Nucleus accumbens (tissue), 56 donors: Measurements from ENCODE around the gene RFPL3.
"Not testable (repeated sequence)": the region's sequence is repeated elsewhere in the genome, so short reads cannot be mapped to it uniquely, and the experiment has no call there.

Source experiments
- DNase-seq, 56 donors: peaks; one replicate each; lab custom pipeline; 2025; lab: John Stamatoyannopoulos, UW

The RFPL3 gene

DNA sequence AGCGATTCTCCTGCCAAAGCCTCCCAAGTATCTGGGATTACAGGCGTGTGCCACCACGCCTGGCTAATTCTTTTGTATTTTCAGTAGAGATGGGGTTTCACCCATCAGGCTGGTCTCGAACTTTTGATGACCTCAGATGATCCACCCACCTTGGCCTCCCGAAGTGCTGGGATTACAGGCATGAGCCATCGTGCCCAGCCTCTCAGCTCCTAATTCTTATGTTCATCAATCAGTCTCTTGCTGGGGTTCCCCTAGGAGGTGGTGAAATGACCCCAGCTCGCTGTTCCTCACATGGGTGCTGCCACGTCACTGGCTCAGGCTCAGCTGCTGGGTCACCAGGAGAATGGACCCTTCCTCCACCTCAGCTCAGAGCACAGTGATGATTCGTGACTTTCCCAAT is at the start of gene RFPL3:
RFPL3 (plus strand) TSS at position 301 of the 400 bp plus-strand sequence. CDS start 205 bp downstream, outside the sequence.
- DNase-seq: not testable (repeated sequence)

DNA sequence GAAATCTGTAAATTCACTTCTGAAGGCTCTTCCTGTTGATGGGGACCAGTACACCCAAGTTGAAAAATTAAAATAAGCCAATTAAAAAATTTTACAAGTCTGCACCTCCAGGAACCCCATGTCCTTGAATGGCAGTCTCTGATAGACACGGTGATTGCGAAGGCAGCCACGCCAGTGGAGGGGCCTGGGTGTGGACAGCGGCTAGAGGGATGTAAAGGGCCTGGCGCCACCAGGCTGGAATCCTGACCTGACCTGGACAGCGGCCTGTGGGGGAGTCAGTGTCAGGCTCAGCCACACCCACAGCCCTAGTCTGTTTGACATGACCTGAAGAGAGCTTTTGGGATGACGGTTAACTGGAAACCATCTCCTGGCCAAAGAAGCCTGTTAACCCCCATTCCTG is 49.5 kb upstream of the RFPL3 start:
- no peak for DNase-seq

GRCh38 chr22:32308934-32309333 is 48.7 kb upstream of the RFPL3 start:
- DNase-seq: no peak

DNA sequence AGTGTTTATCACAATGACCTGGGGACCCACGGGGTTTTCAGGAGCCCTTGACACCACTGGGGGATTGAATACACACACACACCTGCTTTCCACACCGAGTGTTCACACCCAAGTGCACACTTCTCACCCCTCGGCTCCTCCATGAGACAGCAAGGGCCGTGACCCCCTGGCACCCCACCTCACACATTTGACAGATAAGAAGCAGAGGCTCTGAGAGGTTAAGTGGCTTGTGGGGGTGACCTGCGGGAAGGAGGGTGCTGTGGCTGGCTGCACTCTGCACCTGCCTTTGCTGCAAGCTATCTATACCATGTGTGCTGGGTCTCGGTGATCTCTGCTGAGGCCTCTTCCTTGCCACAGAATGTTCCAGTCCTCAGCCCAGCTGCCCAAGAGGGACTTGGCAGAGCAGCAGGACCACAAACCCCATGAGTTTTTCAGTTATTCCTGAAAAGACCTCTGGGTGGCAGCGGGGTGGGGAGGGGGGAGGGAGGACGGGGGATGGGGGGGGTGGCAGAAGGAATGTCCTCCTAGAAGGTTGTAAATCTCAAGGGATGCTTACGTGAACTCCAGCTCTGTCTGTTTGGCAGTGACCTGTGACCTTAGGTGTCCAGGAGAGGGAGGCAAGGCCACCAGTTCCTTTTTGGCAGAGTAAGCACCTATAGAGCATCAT is 47.9 kb upstream of the RFPL3 start:
- no peak for DNase-seq

DNA sequence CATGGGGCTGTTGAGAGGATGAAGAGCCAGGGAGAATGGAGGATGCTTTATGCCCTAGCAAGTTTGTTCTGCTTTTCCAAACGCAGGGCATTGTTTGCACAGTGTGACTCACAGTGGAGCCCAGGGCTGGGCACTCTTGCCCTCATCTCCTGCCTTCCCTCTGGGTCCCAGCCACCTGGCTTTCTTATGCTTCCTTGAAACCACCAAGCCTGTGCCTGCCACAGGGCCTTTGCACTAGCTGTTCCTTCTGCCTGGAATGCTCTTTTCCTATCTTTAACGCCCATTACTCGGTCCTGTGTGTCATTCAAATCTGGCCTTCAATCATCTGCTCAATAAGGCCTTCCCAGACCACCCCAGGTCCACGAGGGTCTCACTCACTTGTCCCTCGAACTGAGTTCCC is 46.9 kb upstream of the RFPL3 start:
- DNase-seq: no peak

GRCh38 chr22:32311551-32312071 is 46.1 kb upstream of the RFPL3 start:
- no peak for DNase-seq

DNA sequence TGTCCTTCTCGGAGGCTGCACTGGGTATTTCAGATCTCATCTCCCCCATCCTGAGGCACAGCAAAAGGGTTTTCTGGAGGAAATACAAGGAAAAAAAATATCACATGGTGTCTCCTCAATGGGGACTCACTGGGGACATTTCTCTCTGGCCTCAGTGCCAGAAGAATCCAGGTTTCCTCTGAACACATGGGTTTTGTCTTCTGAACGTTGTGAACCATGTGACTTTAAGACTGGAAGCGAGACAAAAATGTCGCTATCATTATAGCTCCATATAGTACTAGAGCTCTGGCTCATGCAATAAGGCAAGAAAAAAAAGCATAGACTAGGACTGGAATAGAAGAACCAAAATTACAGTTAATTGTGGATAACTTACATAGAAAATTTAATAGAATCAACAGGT is 44.9 kb upstream of the RFPL3 start:
- DNase-seq: no peak

- DNase-seq: no peak
Measured at GRCh38 chr22:32313532-32313931, 44.1 kb upstream of the RFPL3 start.

DNA sequence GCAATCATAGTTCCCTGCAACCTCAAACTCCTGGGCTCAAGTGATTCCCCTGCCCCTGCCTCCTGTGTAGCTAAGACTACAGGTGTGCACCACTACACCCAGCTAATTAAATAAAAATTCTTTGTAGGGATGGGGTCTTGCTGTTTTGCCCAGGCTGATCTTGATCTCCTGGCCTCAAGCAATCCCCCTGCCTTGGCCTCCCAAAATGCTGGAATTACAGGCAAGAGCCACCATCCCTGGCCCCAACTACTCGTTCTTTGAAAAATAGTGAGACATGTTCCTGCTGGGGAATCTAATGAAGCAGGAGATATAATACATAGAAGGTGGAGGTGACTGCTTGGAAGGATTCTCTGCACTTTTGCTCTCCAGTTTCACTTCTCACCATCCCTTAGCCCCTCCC is 40.1 kb upstream of the RFPL3 start:
- no peak for DNase-seq

DNA sequence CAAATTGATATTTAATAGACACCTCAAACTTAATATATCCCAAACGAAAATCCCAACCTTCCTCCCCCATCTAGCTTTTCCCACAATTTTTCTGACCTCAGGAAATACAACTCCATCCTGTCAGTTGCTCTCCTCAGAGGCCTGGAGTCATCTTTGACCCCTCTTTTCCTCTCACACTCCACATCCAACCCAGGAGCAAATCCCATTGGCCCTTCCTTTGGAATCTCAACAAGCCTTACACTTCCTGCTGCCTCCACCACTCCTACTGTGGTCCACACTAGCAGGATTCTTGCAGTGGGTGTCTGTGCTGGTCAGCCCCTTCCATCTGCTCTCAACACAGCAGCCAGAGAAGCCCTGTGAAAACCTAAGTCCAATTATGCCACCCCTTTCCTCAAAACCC is 39.3 kb upstream of the RFPL3 start:
- DNase-seq: no peak

- no peak for DNase-seq
Measured at GRCh38 chr22:32319861-32320406, 37.7 kb upstream of the RFPL3 start.

DNA sequence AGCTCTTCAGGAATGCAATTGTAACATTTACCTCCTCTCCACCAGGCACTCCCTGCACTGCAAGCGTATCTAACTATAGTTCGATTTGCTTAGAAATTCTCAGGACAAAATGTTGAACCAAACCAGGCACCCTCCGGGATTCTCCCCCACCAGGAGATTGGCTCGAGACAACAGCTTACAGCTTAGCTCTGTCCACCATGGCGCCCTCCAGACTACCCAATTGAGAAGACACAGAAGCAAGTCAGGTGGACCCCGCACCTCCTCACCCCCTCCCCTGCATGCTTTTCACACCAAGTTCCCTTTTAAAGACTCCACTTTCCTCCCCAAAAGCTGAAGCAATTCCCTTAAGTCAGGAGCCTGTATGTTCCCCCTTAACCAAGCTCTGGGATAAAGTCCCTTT is 34.7 kb upstream of the RFPL3 start:
- DNase-seq: no peak

DNA sequence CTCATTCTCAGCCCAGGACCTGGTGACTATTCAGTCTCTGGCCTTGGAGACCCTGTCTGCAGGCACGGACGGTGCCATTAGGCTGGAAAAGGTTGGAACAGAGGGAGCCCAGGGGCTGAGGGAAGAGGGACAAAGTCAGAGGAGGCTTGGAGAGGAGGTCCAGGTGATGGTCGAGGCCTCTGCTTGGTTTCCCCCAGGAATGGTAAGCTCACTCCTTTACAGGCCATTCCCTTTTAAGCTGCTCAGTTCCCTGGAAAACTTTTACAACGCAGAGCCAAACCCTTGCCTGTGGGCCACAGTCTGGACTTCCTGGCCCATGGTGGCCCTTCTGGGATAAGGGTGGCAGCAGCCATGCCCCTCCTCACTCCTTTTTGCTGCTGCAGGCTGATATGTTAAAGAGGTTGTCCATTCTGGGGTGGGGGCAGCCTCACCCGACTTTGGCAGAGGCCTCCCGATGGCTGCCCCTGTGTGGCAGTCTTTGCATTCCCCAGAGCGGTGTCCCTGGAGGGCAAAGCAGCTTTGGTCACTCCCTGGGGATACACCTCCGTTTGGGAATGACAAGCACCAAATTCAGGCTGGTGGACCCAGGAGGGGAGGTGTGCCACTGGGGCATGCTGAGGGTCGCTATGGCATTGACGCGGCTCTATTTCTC is 34.0 kb upstream of the RFPL3 start:
- no peak for DNase-seq

DNA sequence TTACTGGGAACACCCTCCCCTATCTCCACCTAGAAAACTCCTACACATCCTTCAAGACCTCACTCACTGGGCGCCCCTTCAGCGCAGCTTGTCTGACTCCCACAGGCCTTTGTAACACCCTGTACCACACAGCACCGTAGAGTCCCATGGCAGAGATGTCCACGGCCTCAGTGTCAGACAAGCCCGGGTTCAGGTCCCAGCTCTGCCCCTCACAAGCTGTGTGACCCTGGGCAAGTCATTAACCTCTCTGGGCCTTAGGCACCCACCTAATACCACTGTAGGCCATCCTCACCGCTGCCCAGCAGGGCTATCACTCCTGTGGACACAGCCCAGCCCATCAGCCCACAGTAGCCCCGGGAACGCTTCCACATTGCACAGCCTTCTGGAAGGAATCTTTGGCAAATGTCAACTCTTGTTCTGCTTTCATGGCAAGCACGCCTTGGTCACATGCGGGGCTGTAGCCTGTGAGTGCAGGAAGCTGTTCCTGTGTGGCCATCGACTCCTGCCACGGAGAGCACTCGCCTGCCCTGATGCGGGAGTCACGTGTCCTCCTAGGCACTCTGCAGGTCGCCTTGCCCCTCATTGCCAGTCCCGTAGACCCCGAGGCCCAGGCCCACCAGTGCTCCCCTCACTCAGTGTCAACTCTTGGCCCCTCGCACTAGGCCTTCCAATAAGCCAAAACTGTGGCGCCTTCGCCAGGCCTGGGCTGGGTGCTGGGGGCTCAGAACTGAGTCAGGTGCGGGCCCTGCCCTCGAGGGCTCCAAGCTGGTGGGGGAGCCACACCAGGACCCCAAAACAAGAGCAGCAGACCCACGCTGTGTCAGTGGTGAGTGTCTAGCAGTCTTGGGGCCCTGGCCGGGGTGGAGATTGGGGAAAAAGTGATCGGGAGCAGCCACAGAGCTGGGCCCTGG is 32.9 kb upstream of the RFPL3 start:
- no peak for DNase-seq

DNA sequence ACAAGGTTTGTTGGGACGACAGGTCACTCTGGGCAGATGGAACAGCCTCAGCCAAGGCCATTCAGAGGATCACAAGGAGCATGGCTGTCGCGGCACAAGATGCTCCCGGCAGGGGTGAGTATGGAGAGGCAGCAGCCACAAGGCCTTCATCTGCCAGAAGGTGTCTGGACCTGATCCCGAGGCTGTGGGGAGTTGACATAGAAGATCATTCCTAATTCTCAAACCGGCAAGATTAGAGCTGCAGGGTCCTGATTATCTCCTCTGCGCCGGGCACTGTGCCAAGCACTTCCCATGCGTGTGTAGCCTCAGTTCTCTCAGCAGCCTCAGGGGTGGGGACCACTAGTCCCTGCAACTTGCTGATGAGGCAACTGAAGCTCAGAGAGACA is 32.3 kb upstream of the RFPL3 start:
- DNase-seq: no peak

GRCh38 chr22:32325811-32326237 is 31.8 kb upstream of the RFPL3 start:
- DNase-seq: no peak

- no peak for DNase-seq
Measured at GRCh38 chr22:32326647-32327046, 31.0 kb upstream of the RFPL3 start.

GRCh38 chr22:32327066-32327465 is 30.6 kb upstream of the RFPL3 start:
- no peak for DNase-seq

DNA sequence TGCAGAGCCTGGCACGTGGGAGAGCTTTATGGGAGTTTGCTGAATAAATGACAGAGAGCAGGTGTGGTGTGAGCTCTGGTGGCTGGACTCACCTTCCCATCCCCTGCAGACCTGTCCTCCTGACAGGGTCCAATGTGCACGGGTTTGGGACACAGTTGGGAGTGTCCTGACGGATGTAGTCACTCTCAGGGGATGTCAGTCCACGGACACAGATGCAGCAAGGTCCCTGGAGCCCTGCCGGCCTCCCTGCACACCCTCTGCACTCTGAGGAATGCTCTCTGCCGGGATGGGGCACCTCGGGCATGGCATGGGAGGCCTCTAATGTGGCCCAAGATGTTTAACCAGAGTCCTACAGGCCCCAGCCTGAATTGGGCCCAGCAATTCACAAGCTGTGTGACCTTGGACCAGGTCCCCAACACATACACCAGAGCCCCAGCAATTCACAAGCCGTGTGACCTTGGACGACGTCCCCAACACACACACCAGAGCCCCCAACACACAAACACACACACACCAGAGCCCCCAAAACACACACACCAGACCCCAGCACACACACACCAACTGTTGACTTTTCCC is 30.0 kb upstream of the RFPL3 start:
- DNase-seq: no peak
